ENCODE results near the gene TP63. TPM values are rescaled to one million over a fixed set of nuclear protein-coding genes. Genes with fewer than 3 reads are reported as not detected.

TP63 gene
- polyA plus RNA-seq, 3 donors: not detected

GRCh38 chr3:189809583-189809982, 178.4 kb downstream of the TP63 start:
- Mint-ChIP-seq H3K27ac (no peak overlapping the region), H3K27me3 (ENCODE audit: low read depth in 3 of 3) (peaks cover 0 to 1% (median 0%) of the 10 kb centered on the region in 3 donors), H3K9me3 (peaks cover 0 to 8% (median 3%) of the 10 kb centered on the region in 7 donors), H3K4me1 (no peaks in the 10 kb centered on the region), H3K36me3 (no peaks in the 10 kb centered on the region), H3K4me3 (no peak overlapping the region)
- intact Hi-C loops (cut with micrococcal nuclease): no loop called here
- DNase-seq: no peak
- Histone ChIP-seq H2AFZ (ENCODE audit: insufficient read depth, low read depth, low read length, poor library complexity, severe bottlenecking) (no peak overlapping the region), H3K79me2 (ENCODE audit: insufficient read depth, low read length) (no peaks in the 10 kb centered on the region), H4K20me1 (ENCODE audit: insufficient read depth, low read length) (no peaks in the 10 kb centered on the region), H3K27ac (ENCODE audit: low read depth in 1 of 2, low read length in 2 of 2) (no peak overlapping the region), H3K4me3 (replicated peaks in 1 of 3; ENCODE audit: low read depth in 2 of 3, low read length in 3 of 3) (no peak overlapping the region), H3K4me1 (ENCODE audit: control insufficient read depth in 1 of 2, insufficient read depth in 2 of 2, low read length in 2 of 2) (no peaks in the 10 kb centered on the region), H3K36me3 (replicated peaks in 1 of 2; ENCODE audit: control insufficient read depth in 1 of 2, insufficient read depth in 2 of 2, low read length in 2 of 2) (no peaks in the 10 kb centered on the region), H3K27me3 (ENCODE audit: control insufficient read depth in 2 of 2, insufficient read depth in 2 of 2, low read length in 2 of 2) (no peaks in the 10 kb centered on the region), H3K9me3 (replicated peaks in 1 of 2; ENCODE audit: control insufficient read depth in 1 of 2, insufficient read depth in 1 of 2, low read length in 2 of 2) (peaks cover 0 to 6% of the 10 kb centered on the region in 2 donors), H3K9ac (ENCODE audit: insufficient read depth, low read length, poor library complexity, severe bottlenecking) (no peak overlapping the region), H3K4me2 (replicated peaks; ENCODE audit: extremely low read depth, low read length, poor library complexity, severe bottlenecking) (no peak overlapping the region)
- no CpG with 5 or more reads among the region's 1 CpG for WGBS (ENCODE audit: insufficient coverage)
- TF ChIP-seq CTCF (IDR thresholded peaks at IDR 0.05): no peak

- no peak for TF ChIP-seq CTCF (IDR thresholded peaks at IDR 0.05)
- H3K4me2 ChIP-seq (replicated peaks; ENCODE audit: extremely low read depth, low read length, poor library complexity, severe bottlenecking): no peak overlapping the region
- no peaks in the 10 kb centered on the region for H3K4me1 Mint-ChIP-seq
- 100% methylated on average over 1 of the region's 5 CpGs for WGBS (ENCODE audit: insufficient coverage)
- H4K20me1 ChIP-seq (ENCODE audit: insufficient read depth, low read length): no peaks in the 10 kb centered on the region
- H3K4me3 Mint-ChIP-seq: no peak overlapping the region
- H3K4me1 ChIP-seq (ENCODE audit: control insufficient read depth in 1 of 2, insufficient read depth in 2 of 2, low read length in 2 of 2): no peaks in the 10 kb centered on the region
- peaks cover 0 to 6% of the 10 kb centered on the region in 2 donors for H3K9me3 ChIP-seq (replicated peaks in 1 of 2; ENCODE audit: control insufficient read depth in 1 of 2, insufficient read depth in 1 of 2, low read length in 2 of 2)
- no peaks in the 10 kb centered on the region for H3K36me3 Mint-ChIP-seq
- H3K36me3 ChIP-seq (replicated peaks in 1 of 2; ENCODE audit: control insufficient read depth in 1 of 2, insufficient read depth in 2 of 2, low read length in 2 of 2): no peaks in the 10 kb centered on the region
- intact Hi-C loops (cut with micrococcal nuclease): no loop called here
- no peaks in the 10 kb centered on the region for H3K27me3 ChIP-seq (ENCODE audit: control insufficient read depth in 2 of 2, insufficient read depth in 2 of 2, low read length in 2 of 2)
- DNase-seq: no peak
- H3K9me3 Mint-ChIP-seq: peaks cover 0 to 6% (median 0%) of the 10 kb centered on the region in 7 donors
- peaks cover 0 to 1% (median 0%) of the 10 kb centered on the region in 3 donors for H3K27me3 Mint-ChIP-seq (ENCODE audit: low read depth in 3 of 3)
- H3K27ac ChIP-seq (ENCODE audit: low read depth in 1 of 2, low read length in 2 of 2): no peak overlapping the region
- H3K9ac ChIP-seq (ENCODE audit: insufficient read depth, low read length, poor library complexity, severe bottlenecking): no peak overlapping the region
- no peak overlapping the region for H3K27ac Mint-ChIP-seq
- no peak overlapping the region for H2AFZ ChIP-seq (ENCODE audit: insufficient read depth, low read depth, low read length, poor library complexity, severe bottlenecking)
- no peak overlapping the region for H3K4me3 ChIP-seq (replicated peaks in 1 of 3; ENCODE audit: low read depth in 2 of 3, low read length in 3 of 3)
- H3K79me2 ChIP-seq (ENCODE audit: insufficient read depth, low read length): no peaks in the 10 kb centered on the region
Measured at GRCh38 chr3:189812806-189813465, 181.7 kb downstream of the TP63 start.

Measured in CD14-positive monocyte (primary cell).